IPS-20b (cell line): ENCODE data around the gene SMARCD1.
A peak's percentile ranks its signal among the peaks of the same experiment; 100 is the strongest.
"Not testable (repeated sequence)": the region's sequence is repeated elsewhere in the genome, so short reads cannot be mapped to it uniquely, and the experiment has no call there.

Experiments
- H3K27ac ChIP-seq: one replicate; pipeline ENCODE4 v1.5.1; 2013; ENCODE audit warnings: low read length
- H3K27me3 ChIP-seq: 2 replicates; pipeline ENCODE4 v1.6.1; 2013; ENCODE audit warnings: mild to moderate bottlenecking, low read length, inconsistent platforms; ENCODE audit not compliant: insufficient read depth
- H3K36me3 ChIP-seq: 2 replicates; pipeline ENCODE4 v1.6.1; 2013; ENCODE audit warnings: low read depth, mild to moderate bottlenecking, inconsistent platforms, low read length, moderate library complexity; ENCODE audit not compliant: insufficient read depth
- H3K4me1 ChIP-seq: 2 replicates; pipeline ENCODE4 v1.6.1; 2013; ENCODE audit warnings: mild to moderate bottlenecking, control low read depth, inconsistent platforms, low read length, moderate library complexity; ENCODE audit not compliant: insufficient read depth
- H3K4me3 ChIP-seq: 2 replicates; pipeline ENCODE4 v1.5.1; 2013; ENCODE audit warnings: mild to moderate bottlenecking, low read length, inconsistent platforms
- H3K9ac ChIP-seq: 2 replicates; pipeline ENCODE4 v1.6.1; 2013; ENCODE audit warnings: low read depth, mild to moderate bottlenecking, inconsistent platforms, low read length, moderate library complexity
- H3K9me3 ChIP-seq: 2 replicates; pipeline ENCODE4 v1.6.1; 2013; ENCODE audit warnings: mild to moderate bottlenecking, low read depth, low read length, inconsistent platforms; ENCODE audit not compliant: insufficient read depth

The SMARCD1 gene

DNA sequence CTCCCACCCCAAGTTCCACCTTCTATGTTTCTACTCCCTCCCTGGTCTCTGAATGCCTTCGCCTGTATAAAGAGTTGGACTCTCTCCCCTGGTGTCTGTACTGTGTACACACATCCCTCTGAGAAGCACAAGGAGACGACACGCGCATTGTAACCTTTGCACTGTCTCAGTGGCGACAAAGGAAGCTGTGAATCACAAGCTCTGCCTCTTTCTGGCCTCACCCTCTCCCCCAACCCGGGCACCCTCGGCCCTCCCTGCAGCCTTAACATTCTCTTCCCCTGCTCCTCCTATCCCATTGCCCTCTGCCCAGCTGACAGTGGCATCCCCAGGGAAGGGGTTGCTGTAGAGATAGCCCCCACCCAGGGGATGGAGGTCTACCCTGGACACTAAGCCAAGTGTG, 2.5 kb upstream of the SMARCD1 start:
- Histone ChIP-seq H3K27ac (no peak overlapping the region), H3K27me3 (peaks cover 28% of the 10 kb centered on the region), H3K9ac (no peak overlapping the region), H3K4me3 (no peak overlapping the region), H3K9me3 (no peaks in the 10 kb centered on the region), H3K36me3 (peaks cover 13% of the 10 kb centered on the region), H3K4me1 (no peaks in the 10 kb centered on the region)

DNA sequence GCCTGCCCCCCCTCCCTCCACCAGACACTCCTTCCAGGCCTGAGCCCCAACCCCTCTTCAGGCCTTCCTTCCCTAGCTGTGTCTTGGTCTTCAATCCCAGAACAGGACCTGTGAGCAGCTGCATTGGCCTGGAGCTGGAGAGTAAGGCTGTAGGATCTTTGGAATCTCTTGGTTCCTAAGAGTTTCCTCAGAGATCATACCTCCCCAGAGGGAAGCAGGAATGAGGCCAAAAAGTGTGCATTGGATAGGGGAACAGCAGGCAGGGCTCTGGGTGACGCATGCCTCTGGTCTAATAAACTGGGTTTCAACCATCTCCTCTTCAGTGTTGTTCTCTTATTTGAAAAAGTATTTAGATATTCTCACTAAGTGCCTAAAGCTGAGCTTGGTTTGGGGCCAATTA, 1.8 kb upstream of the SMARCD1 start:
- Histone ChIP-seq H3K36me3 (peaks cover 20% of the 10 kb centered on the region), H3K9me3 (no peaks in the 10 kb centered on the region), H3K9ac (no peak overlapping the region), H3K27me3 (peaks cover 28% of the 10 kb centered on the region), H3K4me1 (no peaks in the 10 kb centered on the region), H3K4me3 (no peak overlapping the region), H3K27ac (no peak overlapping the region)

DNA sequence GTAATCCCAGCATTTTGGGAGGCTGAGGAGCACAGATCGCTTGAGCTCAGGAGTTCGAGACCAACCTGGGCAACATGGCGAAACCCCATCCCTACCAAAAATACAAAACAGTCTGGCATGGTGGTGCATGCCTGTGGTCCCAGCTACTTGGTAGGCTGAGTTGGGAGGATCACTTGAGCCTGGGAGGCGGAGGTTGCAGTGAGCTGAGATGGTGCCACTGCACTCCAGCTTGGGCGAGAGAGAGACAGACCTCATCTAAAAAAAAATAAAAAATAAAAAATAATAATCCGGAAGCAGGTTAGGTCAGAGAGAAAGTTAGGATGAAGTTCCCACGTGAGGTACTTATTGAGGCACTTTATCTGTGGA, 750 bp upstream of the SMARCD1 start:
- H3K4me1 ChIP-seq, H3K9me3 ChIP-seq, H3K27ac ChIP-seq: not testable (repeated sequence)
- Histone ChIP-seq H3K9ac (peak overlapping the region; percentile 87), H3K4me3 (peak overlapping the region; percentile 95), H3K36me3 (peaks cover 31% of the 10 kb centered on the region), H3K27me3 (peaks cover 28% of the 10 kb centered on the region)

DNA sequence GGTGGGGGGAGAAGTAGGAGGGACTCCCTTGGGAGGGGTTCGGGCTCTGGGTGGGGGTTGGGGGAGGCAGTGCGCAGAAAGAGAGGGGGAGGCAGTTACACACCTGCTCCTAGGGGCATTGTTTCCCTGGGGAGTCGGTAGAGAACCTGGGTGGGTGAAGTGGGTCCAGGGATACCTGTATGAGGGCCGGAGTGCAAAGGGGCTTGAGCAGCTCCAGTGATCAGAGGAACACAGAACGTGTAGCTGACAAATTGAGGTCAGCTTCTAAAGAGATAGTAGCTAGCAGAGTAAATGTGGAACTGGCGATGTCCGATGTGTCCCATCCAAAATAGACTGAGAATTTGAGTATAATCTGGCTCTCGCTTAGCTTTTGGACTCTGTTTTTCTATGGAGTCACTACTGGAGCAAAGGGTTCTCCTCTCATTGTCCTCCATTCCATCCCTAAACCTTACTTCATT, 502 bp downstream of the SMARCD1 start:
- Histone ChIP-seq H3K27me3 (peaks cover 16% of the 10 kb centered on the region), H3K9me3 (no peaks in the 10 kb centered on the region), H3K4me1 (no peaks in the 10 kb centered on the region), H3K27ac (peak overlapping the region; percentile 30), H3K4me3 (peak overlapping the region; percentile 95), H3K9ac (peak overlapping the region; percentile 86), H3K36me3 (peaks cover 43% of the 10 kb centered on the region)

DNA sequence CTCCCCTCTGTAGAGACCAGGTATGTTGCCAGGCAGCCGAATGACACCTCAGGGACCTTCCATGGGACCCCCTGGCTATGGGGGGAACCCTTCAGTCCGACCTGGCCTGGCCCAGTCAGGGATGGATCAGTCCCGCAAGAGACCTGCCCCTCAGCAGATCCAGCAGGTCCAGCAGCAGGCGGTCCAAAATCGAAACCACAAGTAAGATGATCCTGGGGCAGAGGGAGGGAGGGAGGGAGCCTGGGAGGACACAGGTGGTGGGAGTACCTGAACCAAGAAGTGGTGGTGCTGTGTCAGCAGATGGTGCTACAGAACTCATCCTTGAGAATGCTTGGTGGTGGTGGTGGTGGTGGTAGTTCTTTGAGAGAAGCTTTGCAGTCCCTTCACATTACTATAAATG, 1.0 kb downstream of the SMARCD1 start:
- Histone ChIP-seq H3K9me3 (no peaks in the 10 kb centered on the region), H3K27me3 (peaks cover 11% of the 10 kb centered on the region), H3K36me3 (peaks cover 47% of the 10 kb centered on the region), H3K9ac (peak overlapping the region; percentile 86; the same call in 1 of the 2 replicates), H3K4me3 (peak overlapping the region; percentile 95), H3K27ac (peak overlapping the region; percentile 30), H3K4me1 (no peaks in the 10 kb centered on the region)

DNA sequence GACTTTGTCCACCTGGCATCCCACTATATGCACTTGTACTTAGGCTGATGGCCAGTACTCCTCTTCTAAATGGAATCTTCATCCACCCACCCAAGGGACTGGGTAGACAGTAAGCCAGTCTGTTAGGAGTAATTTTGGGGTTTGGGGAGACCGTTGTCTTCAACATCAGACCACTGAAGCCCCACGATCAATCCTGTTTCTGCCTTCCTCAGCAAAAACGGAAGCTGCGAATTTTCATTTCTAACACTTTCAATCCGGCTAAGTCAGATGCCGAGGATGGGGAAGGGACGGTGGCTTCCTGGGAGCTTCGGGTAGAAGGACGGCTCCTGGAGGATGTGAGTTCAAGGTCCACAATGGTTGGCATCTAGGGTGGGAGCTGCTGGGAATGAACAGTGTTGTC, 2.0 kb downstream of the SMARCD1 start:
- Histone ChIP-seq H3K36me3 (peaks cover 57% of the 10 kb centered on the region), H3K9me3 (no peaks in the 10 kb centered on the region), H3K27me3 (peaks cover 1% of the 10 kb centered on the region; the same call in 1 of the 2 replicates), H3K4me1 (no peaks in the 10 kb centered on the region), H3K9ac (no peak overlapping the region), H3K4me3 (no peak overlapping the region), H3K27ac (no peak overlapping the region)

DNA sequence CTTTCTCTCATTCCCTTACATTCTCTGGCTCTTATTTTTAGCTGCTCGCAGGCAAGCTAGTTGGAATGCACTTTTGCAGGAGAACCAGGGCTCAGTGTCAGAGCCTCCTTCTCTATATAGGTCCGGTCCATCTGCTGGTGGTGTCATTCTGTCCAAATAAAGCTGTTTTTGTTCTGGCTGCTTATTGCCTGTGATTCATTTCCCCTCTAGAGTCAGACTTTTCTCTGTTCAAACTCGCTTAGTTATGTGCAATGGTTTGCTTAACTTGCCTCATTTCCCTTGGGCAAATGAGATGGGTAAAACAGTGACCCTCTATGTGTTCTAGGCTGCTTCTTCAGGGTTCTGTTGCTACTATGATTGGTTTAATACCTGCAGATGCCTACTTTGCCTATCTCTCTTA, 2.9 kb downstream of the SMARCD1 start:
- Histone ChIP-seq H3K27me3 (no peaks in the 10 kb centered on the region), H3K36me3 (peaks cover 65% of the 10 kb centered on the region), H3K9me3 (no peaks in the 10 kb centered on the region), H3K4me1 (no peaks in the 10 kb centered on the region), H3K27ac (no peak overlapping the region), H3K4me3 (no peak overlapping the region), H3K9ac (no peak overlapping the region)

DNA sequence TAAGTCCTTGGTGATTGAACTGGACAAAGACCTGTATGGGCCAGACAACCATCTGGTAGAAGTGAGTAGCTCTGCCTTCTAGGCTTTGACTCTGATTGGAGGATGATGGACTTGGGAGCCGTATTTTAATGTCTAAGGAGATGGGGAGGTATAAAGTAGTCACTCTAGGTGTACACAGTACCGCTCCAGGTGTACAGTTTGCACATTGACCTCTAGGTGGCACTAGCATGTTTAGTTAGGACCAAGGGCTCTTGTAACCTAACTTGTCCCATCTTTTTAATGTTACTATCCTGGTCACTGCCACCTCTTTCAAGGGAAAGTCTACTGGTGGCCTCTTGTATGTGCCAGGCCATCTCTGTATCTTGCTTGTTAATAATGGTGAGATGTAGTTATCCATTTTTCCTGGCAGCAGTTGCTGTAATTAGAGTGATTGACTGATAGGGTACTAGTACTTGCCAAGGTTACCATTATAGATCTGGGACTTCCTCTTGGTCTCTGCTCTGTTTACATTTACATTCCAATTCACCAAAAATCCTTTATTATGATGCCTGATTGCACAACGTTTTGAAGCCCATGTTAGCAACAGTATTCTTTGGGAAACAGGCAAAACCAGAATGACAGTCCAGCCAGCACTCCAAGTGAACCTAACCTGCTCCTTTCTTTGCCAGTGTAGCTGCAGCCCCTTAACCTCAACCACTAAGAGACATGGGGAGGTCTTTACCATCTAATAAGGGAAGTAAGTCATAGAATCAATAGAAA, 3.6 kb downstream of the SMARCD1 start:
- H3K4me3 ChIP-seq: no peak overlapping the region
- H3K9ac ChIP-seq: no peak overlapping the region
- H3K9me3 ChIP-seq: no peaks in the 10 kb centered on the region
- H3K27ac ChIP-seq: no peak overlapping the region
- no peaks in the 10 kb centered on the region for H3K27me3 ChIP-seq
- no peaks in the 10 kb centered on the region for H3K4me1 ChIP-seq
- H3K36me3 ChIP-seq: peaks cover 73% of the 10 kb centered on the region

DNA sequence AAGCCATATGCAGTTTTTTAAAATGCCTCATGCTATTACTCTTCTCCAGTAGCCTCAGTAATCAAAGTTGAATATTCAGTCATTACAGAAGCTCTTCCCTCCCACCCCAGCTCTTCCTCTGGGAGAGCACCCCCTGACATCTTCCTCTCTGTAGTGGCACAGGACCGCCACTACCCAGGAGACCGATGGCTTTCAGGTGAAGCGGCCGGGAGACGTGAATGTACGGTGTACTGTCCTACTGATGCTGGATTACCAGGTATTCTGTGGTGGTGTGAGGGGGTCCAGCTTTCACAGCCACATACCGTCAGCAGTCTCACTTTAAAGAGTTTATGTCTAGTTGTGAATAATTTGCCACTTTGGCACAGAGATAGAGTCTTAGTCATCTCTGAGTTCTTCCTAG, 4.6 kb downstream of the SMARCD1 start:
- no peak overlapping the region for H3K4me3 ChIP-seq
- H3K9me3 ChIP-seq: no peaks in the 10 kb centered on the region
- H3K36me3 ChIP-seq: peaks cover 83% of the 10 kb centered on the region
- H3K9ac ChIP-seq: no peak overlapping the region
- H3K4me1 ChIP-seq: no peaks in the 10 kb centered on the region
- no peaks in the 10 kb centered on the region for H3K27me3 ChIP-seq
- no peak overlapping the region for H3K27ac ChIP-seq

DNA sequence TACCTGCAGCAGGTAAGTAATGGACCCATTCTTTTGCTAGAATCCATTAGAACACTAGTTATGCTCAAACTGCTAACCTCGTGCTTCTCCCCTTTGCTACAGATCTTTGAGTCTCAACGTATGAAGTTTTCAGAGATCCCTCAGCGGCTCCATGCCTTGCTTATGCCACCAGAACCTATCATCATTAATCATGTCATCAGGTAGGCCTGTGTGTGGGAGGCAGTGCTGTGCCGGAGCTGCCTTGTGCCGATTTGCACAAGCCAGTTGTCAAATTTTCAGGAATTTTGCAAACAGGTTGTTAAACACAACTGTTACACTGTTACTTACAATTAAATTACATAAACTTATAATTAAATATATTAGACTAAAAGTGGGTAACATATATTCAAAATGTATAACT, 5.2 kb downstream of the SMARCD1 start:
- peaks cover 89% of the 10 kb centered on the region for H3K36me3 ChIP-seq
- H3K4me3 ChIP-seq: no peak overlapping the region
- no peaks in the 10 kb centered on the region for H3K9me3 ChIP-seq
- H3K4me1 ChIP-seq: no peaks in the 10 kb centered on the region
- no peaks in the 10 kb centered on the region for H3K27me3 ChIP-seq
- H3K27ac ChIP-seq: no peak overlapping the region
- no peak overlapping the region for H3K9ac ChIP-seq

DNA sequence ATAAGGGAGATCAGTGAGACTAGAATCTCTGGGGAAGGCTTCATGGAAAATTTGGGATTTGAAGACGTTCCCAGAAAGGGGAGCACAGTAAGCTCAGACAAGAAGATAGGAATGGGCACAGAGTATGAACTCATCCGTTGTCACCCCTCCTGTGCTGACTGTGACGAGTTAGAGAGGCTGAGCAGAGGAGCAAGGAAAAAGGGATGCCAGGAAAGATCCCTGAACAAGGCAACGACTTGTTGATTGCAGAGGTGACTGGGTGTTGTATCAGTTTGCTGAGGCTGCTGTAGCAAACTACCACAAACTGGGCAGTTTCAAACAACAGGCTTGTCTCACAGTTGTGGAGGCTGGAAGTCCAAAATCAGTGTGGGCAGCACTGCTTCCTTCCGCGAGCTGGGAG, 12.8 kb downstream of the SMARCD1 start:
- Histone ChIP-seq H3K36me3 (peaks cover 77% of the 10 kb centered on the region), H3K4me3 (no peak overlapping the region), H3K27me3 (no peaks in the 10 kb centered on the region), H3K9ac (no peak overlapping the region), H3K4me1 (no peaks in the 10 kb centered on the region), H3K9me3 (no peaks in the 10 kb centered on the region), H3K27ac (no peak overlapping the region)

DNA sequence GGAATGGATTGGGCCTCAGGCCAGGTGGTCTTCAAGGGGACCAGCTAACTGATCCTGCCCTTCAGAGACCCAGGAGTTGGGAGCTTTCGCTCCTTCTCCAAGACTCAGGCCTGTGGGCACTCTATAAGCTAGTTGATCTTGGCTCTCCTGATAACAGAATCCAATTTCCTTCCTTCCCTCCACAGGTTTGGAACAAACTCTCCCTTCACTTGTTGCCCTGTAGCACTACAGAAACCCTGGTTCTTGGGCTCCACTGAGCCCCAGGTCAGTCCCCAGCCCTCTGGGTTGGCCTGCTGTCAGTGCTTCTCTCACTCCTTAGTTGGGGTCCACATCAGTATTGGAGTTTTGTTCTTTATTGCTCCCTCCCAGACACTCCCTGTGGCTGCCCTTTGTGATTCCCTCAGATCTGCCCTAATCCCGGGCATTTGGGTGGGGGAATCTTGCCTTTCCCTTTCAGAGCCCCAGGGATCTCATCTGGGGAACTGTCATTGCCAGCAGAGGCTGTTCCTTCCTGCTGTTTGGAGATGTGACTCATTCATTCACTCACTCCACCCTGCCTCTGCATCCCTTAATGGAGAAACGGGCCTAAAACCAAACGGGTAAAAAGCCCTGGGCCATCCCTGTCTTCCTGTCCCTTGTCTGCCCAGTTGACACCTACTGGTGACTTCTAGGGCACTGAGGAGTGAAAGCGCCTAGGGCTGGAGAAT, 14.3 kb downstream of the SMARCD1 start:
- Histone ChIP-seq H3K27me3 (no peaks in the 10 kb centered on the region), H3K4me1 (0 out of 2 replicates have a peak, but pooled peaks cover 5% of the 10 kb centered on the region), H3K27ac (no peak overlapping the region), H3K9me3 (no peaks in the 10 kb centered on the region), H3K4me3 (no peak overlapping the region), H3K36me3 (peaks cover 62% of the 10 kb centered on the region), H3K9ac (no peak overlapping the region)
